Osteoblast (primary cell): ENCODE measurements around the gene TRIM72. TPM values are rescaled to one million over a fixed set of nuclear protein-coding genes. Genes with fewer than 3 reads are reported as not detected.

Experiments used
- DNase-seq: peaks from one replicate; pipeline ENCODE4 v3.0.0; 2011; ENCODE audit warnings: low spot score, mixed read lengths; ENCODE audit not compliant: insufficient read length; ENCODE audit errors: missing footprints
- H2AFZ ChIP-seq: 2 replicates; pipeline ENCODE4 v1.6.0; 2011; ENCODE audit warnings: mild to moderate bottlenecking, low read length
- H3K27ac ChIP-seq: 2 replicates; pipeline ENCODE4 v1.5.1; 2011; ENCODE audit warnings: mild to moderate bottlenecking, low read depth, low read length, moderate library complexity
- H3K27me3 ChIP-seq: 2 replicates; pipeline ENCODE4 v1.6.0; 2012; ENCODE audit warnings: mild to moderate bottlenecking, control low read depth, inconsistent platforms, low read length, moderate library complexity; ENCODE audit not compliant: insufficient read depth
- H3K36me3 ChIP-seq: 2 replicates; pipeline ENCODE4 v1.5.1; 2011; ENCODE audit warnings: mild to moderate bottlenecking, low read length, control low read depth, moderate library complexity; ENCODE audit not compliant: insufficient read depth
- H3K4me1 ChIP-seq: 2 replicates; pipeline ENCODE4 v1.5.1; 2011; ENCODE audit warnings: mild to moderate bottlenecking, low read length, control low read depth, moderate library complexity; ENCODE audit not compliant: insufficient read depth
- H3K4me2 ChIP-seq: 2 replicates; pipeline ENCODE4 v1.6.0; 2011; ENCODE audit warnings: mild to moderate bottlenecking, low read length; ENCODE audit not compliant: insufficient read depth
- H3K4me3 ChIP-seq: fragments of 200-600 bp; sonication (generic); 3 replicates; pipeline ENCODE4 v1.5.1; 2012; ENCODE audit warnings: mild to moderate bottlenecking, low read length, inconsistent platforms; ENCODE audit not compliant: insufficient read depth
- H3K79me2 ChIP-seq: 2 replicates; pipeline ENCODE4 v1.6.0; 2012; ENCODE audit warnings: mild to moderate bottlenecking, low read length, control low read depth, inconsistent platforms; ENCODE audit not compliant: insufficient read depth
- H3K9me3 ChIP-seq: 2 replicates; pipeline ENCODE4 v1.5.1; 2011; ENCODE audit warnings: low read depth, low read length, control low read depth
- H4K20me1 ChIP-seq: 2 replicates; pipeline ENCODE4 v1.6.0; 2012; ENCODE audit warnings: mild to moderate bottlenecking, low read length, control low read depth; ENCODE audit not compliant: insufficient read depth
- total RNA-seq: library from RNA; depleted of rRNA; stranded (reverse); fragments of >200 nt; gene quantifications from 2 replicates; pipeline ENCODE4 v1.2.3, GENCODE V29; 2012
- TF ChIP-seq, protein P1 (sequence below): IDR thresholded peaks from 2 replicates; pipeline ENCODE4 v1.5.1; 2011; ENCODE audit warnings: mild to moderate bottlenecking, low read depth, low read length, moderate library complexity; ENCODE audit errors: extremely low read depth

Gene TRIM72
- total RNA-seq, 1 donor = not detected

DNA sequence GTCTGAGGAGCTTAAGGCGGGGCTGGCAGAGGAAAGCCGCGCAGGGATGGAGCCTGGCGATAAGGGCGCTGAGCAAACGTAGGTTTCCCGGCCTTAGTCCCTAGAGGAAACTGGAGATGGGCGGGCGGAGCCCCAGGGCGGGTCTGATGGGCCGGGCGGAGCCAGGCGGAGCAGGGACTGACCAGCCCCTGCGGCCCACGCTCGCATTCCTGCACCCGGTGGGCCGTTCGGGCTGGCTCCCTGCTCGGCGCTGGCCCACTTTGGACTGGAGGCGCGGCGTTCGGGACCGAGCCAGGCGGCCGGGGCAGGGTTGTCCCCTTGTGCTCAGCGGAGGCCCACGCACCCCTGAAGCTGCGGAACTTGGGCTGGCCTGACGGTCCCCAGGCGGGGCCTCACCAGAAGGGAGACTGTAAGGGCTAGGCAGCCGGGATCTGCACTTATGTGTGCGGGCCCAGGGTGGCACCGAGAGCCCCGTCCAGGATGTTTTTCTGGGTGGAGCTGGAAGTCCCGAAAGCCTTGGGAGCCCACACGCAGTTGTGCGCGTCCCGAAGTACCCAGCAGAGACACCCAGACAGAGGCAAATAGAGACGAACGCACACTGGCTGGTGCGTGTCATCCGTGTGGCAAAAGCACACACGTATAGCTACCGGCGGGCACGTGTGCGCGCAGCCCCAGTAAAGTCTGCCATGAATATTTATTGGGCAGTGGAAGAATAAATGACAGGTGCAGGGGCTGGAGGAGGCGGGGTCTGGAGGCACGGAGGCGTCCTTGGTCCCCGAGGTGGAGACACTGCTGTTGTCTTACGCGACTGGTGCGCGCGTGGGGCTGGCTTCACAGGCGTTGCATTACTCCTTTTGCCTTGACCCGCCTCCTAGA is 1.6 kb downstream of the TRIM72 start:
- TF ChIP-seq, protein P1, sequence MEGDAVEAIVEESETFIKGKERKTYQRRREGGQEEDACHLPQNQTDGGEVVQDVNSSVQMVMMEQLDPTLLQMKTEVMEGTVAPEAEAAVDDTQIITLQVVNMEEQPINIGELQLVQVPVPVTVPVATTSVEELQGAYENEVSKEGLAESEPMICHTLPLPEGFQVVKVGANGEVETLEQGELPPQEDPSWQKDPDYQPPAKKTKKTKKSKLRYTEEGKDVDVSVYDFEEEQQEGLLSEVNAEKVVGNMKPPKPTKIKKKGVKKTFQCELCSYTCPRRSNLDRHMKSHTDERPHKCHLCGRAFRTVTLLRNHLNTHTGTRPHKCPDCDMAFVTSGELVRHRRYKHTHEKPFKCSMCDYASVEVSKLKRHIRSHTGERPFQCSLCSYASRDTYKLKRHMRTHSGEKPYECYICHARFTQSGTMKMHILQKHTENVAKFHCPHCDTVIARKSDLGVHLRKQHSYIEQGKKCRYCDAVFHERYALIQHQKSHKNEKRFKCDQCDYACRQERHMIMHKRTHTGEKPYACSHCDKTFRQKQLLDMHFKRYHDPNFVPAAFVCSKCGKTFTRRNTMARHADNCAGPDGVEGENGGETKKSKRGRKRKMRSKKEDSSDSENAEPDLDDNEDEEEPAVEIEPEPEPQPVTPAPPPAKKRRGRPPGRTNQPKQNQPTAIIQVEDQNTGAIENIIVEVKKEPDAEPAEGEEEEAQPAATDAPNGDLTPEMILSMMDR = no peak
- peak overlapping the region; percentile 60 for H3K4me3 ChIP-seq
- no peaks in the 10 kb centered on the region for H3K9me3 ChIP-seq
- H3K4me1 ChIP-seq = peaks cover 3% of the 10 kb centered on the region
- H3K36me3 ChIP-seq = no peaks in the 10 kb centered on the region
- H3K79me2 ChIP-seq = no peaks in the 10 kb centered on the region
- DNase-seq = peak; percentile 98
- H2AFZ ChIP-seq = peak overlapping the region; percentile 56
- no peaks in the 10 kb centered on the region for H4K20me1 ChIP-seq
- no peak overlapping the region for H3K27ac ChIP-seq
- H3K27me3 ChIP-seq = peaks cover 48% of the 10 kb centered on the region
- peak overlapping the region; percentile 61 for H3K4me2 ChIP-seq

DNA sequence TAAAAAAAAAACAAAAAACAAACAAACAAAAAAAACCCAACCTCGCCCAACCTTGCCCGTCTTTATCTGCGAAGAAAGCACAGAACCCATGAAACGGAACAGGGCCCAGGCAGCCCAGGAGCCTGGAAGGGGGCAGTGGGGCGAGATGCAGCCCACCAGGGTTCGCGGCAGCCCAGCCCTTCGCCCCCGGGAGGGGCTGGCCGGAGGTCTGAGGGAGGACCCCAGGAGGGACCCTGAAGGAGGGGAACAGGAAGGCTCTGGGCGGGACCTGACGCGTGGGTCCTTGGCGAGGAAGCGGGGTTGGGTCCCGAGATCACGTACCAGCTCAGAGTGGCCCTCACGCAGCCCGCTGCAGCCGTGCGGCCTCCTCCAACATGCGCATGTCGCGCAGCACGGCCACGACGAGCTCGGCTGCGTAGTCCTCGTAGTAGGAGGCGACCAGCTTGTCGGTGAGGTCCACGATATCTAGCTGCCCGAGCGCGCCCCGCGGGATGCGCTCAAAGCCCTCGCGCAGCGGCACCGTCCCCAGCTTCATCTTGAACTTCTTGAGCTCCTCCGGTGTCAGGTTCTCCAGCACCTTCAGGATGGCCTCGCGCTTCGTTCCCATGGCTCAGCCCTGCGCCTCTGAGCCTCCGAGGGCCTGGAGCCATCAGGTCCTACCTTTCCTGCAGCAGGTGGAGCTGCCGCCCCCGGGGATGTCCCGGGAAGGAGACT is 2.7 kb downstream of the TRIM72 start, which contains the start of gene PYDC1:
Gene PYDC1 (minus strand): TSS at position 714 of the 714 bp plus-strand sequence. CDS start 107 bp downstream, at position 607.
- H3K4me2 ChIP-seq = no peak within 1 kb of the TSS
- H3K9me3 ChIP-seq = no peaks in the 10 kb centered on the region
- H3K4me3 ChIP-seq = no peak within 1 kb of the TSS
- no peak within 1 kb of the TSS for H2AFZ ChIP-seq
- TF ChIP-seq, protein P1 = no peak
- H3K36me3 ChIP-seq = no peaks in the 10 kb centered on the region
- no peak within 1 kb of the TSS for H3K27ac ChIP-seq
- no peaks in the 10 kb centered on the region for H4K20me1 ChIP-seq
- peaks cover 3% of the 10 kb centered on the region for H3K4me1 ChIP-seq
- peaks cover 53% of the 10 kb centered on the region for H3K27me3 ChIP-seq
- peak; percentile 80 for DNase-seq
- H3K79me2 ChIP-seq = no peaks in the 10 kb centered on the region

DNA sequence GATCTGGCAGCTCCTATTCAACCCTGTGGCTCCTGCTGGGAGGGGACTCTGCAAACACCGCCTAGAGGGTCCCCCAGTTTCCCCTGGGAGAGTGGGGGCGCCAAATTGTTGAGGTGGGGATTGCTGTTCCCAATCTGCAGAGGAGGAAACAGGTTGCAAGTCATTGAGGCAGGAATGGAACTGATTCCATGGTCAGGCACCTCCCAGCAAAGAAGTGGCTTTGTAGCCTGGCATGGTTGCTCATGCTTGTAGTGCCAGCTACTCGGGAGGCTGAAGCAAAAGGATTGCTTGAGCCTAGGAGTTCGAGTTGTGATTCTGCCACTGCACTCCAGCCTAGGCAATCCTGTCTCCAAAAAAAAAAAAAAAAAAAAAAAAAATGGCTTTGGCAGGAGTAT is 3.2 kb downstream of the TRIM72 start:
- Histone ChIP-seq H2AFZ (no peak overlapping the region), H3K4me3 (no peak overlapping the region), H3K36me3 (no peaks in the 10 kb centered on the region), H3K79me2 (no peaks in the 10 kb centered on the region), H3K4me2 (no peak overlapping the region), H3K27ac (no peak overlapping the region), H3K27me3 (peaks cover 51% of the 10 kb centered on the region), H4K20me1 (no peaks in the 10 kb centered on the region), H3K9me3 (no peaks in the 10 kb centered on the region), H3K4me1 (peaks cover 3% of the 10 kb centered on the region)
- TF ChIP-seq, protein P1 = no peak
- DNase-seq = peak; percentile 79
